ENCODE data around the gene TMSB10.

- TF ChIP-seq MAX (CRISPR knock-in tag; IDR thresholded peaks at IDR 0.05) (no peak), ZBTB43 (CRISPR knock-in tag; IDR thresholded peaks at IDR 0.05) (no peak), CTCF (IDR thresholded peaks at IDR 0.05) (no peak), ATF6 (CRISPR knock-in tag; IDR thresholded peaks at IDR 0.05) (no peak), CBFB (CRISPR knock-in tag; IDR thresholded peaks at IDR 0.05; ENCODE audit: low read depth) (no peak), GABPB1 (CRISPR knock-in tag; IDR thresholded peaks at IDR 0.05) (no peak), ESRRA (CRISPR knock-in tag; IDR thresholded peaks at IDR 0.05; ENCODE audit: borderline replicate concordance) (no peak)
These were observed 34.6 kb downstream of the TMSB10 start for GRCh38 chr2:84940088-84940470.
